ENCODE results near the gene MMRN2.
"Not testable (repeated sequence)": the region's sequence is repeated elsewhere in the genome, so short reads cannot be mapped to it uniquely, and the experiment has no call there.

MMRN2 gene

DNA sequence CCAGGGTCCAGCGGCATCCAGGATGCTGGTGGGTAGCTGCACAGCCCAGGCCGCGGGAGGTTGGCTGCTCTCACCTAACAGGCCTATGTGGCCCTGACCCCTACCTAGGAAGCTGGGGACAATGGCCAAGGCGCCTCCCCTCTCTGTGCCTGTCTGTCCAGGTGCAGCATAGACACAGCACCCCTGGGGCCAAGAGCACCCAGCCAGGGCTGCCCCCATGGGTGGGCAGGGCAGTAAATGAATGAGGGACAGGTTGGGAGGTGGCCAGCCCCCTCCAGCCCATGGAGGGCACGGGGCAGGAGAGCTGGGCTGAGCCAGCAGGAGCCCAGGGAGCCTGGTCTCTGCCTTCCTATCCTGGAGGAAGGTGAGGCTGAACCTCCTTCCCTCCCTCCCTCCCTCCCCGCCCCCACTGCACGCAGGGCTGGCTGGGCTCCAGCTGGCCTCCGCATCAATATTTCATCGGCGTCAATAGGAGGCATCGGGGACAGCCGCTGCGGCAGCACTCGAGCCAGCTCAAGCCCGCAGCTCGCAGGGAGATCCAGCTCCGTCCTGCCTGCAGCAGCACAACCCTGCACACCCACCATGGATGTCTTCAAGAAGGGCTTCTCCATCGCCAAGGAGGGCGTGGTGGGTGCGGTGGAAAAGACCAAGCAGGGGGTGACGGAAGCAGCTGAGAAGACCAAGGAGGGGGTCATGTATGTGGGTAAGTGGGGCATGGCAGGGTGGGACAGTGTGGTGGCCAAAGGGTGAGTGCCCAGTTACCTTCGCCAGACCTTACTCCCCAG lies 893 bp upstream of the MMRN2 start, which contains the start of gene SNCG:
TSS of gene SNCG (plus strand) at position 484 of the 785 bp plus-strand sequence. CDS start at position 583, 99 bp downstream.
- H3K4me3 ChIP-seq (ENCODE audit: low read depth, low read length) = no peak within 1 kb of the TSS

DNA sequence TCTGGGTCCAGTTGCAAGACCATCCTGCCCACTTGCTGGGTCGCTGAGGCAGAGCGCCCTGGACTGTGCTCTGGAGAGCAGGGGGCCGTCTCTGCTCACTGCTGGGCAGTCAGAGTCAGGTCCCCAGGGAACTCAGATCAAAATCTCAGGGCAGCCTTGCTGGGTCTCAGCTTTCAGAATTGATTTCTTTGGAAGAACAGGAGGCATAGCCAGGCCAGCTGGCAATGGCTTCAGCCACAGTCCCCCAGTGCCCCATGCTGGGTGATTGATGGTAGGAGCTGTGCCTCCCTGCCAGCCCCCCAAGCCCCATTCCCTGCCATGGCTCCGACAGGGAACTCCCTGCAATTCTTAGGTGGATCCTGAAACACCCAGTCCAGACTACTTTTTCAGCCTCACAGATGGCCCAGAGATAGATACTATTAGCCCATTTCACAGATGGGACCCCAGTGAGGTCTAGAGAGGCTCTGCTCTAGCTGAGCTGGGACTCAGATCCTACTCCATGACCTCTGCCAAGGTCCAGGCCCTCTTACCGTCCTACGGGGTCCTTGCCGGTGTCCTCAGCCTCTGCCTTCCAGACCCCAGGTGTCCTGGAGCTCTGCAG lies 467 bp downstream of the MMRN2 start:
- no peak overlapping the region for H3K4me3 ChIP-seq (ENCODE audit: low read depth, low read length)

DNA sequence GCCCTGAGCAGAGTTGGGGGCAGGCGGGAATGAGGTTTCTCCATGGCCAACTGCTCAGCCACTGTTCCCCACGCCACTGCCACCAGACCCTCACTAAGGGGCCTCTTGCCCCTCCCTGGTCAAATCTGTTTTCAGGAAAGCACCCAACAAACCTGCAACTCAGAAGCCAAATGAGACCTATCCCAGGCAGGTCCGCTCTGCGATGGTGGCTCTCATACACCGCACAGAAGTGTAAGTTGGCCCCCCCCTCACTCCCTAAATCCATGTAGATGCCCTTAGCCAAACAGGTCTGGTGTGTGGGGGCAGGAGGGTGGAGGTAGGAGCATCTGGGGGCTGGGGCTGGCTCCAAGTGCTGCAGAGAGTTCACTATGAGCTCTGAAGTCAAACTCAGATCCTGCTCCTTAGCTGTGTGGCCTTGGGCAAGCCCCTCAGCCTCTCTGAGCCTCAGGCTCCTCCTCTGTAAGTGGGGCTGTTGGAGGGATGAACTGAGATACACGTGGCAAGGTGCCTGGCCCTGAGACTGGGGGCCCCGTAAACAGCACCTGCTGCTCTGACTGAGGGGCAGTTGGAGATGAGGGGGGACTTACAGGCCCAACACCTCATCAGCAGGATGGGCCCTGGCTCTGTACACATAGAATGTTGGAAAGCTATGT lies 1.1 kb downstream of the MMRN2 start:
- no peak overlapping the region for H3K4me3 ChIP-seq (ENCODE audit: low read depth, low read length)

DNA sequence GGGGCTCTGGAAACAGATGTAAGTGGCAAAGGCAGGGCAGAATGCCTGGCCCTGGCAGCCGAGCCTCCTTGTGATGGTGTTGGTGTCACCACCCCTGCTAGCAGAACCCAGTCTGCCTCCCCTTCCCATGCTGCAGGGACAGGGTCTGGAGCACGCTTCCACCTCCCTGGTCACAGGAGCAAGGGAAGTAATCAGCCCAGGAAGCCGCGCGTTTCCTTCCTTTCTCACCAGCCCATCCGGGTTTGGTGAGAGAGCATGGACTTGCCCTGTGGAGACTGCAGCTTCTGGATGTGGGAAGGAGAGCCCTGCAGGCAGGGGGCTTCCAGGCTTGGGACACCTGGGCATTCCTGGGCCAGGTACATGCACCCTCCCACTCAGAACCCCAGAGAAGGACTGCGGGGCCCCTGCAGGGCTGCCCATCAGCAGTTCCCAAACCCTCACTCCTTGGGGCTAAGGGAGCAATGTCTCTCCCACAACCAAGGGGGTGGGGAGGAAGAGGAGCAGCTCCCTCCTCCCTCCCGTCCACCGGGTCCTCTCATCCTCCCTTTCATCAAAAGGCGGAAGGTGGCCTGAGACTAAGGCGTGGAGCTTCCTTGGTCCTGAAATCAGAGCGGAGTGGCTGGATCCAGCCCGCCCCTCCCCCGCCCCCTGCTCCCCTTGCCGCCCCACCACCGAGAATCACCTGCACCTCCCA lies 1.8 kb downstream of the MMRN2 start:
- no peak overlapping the region for H3K4me3 ChIP-seq (ENCODE audit: low read depth, low read length)

DNA sequence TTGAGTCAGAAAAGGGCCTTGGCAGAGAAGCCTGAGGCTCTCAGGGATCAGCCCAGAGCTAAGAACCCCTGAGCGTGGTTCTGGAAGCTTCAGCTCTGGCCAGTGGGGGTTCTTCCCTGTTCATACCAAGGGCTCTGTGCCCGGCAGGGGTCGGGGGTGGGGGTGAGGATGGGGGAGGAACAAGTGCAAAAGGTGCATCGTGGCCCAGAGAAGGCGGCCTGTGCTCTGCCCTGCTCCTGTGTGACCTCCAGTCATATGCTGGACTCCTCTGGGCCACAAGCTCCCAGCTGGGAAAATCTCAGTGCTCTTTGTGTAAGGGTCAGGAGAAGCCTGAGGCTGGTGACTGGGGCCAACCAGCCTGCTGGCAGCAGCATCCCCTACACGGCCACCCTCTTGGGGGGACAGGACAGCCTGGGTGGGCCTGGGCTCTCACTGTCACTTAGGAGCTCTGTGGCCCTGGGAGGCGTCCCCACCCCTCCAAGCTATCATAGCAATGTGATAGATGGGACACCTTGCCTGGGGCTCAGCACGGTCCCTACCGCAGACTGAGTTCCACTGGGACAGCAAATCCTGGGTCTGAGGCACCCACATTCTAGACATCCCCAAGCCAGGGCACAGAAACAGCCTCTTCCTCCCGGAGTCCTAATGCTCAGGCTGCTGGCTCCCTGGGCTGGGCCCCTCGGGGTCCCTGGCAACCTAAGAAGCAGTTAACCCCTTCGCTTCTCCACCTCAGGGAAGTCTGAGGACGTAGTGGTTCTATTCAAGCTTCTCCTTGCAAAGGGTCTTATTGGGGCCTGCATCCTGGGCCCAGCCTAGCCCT lies 2.5 kb downstream of the MMRN2 start:
- H3K4me3 ChIP-seq (ENCODE audit: low read depth, low read length) = no peak overlapping the region

DNA sequence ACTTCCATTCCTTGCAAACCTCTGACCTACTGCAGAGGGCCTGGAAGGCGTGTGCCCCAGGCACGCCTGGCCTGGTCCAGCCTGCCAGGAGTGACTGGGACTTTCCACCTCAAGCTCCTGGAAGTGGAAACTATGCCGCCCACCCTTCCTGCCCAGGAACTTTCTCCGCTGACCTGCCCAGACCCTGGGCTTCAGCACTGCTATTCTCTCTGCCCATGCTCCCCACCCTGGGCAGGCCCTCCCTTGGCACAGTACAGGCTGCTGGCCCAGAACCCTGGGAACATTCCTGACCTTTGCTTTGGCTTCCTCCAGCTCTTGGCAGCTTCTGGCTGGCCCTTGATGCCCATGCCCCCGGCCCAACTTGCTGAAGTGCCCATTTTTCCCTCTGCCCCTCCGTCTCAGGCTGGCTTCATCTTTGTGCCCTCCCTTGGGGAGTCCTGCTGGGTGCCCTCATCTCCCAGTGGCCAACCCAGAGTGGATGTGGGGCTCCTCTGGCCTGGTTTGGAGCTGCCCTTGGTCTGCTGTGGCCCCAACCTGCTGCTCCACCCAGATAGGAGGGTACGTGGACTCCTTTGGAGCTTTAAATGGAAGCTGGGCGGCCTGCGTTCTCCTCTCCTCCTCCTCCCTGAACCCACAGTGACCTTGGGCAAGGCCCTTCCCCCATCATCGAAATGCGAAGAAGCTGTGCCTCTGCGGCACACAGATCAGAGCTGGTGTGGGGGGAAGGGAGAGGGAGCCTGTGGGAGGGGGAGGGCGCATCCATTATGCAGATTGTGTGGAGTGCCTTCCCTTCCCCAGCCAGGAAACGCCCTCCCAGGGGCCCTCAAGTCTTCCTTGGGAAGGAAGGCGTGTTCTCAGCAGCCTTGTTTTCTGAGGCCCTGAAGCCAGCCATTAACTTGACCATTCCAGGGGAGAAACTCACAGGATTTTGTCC lies 3.4 kb downstream of the MMRN2 start:
- H3K4me3 ChIP-seq (ENCODE audit: low read depth, low read length) = no peak overlapping the region

DNA sequence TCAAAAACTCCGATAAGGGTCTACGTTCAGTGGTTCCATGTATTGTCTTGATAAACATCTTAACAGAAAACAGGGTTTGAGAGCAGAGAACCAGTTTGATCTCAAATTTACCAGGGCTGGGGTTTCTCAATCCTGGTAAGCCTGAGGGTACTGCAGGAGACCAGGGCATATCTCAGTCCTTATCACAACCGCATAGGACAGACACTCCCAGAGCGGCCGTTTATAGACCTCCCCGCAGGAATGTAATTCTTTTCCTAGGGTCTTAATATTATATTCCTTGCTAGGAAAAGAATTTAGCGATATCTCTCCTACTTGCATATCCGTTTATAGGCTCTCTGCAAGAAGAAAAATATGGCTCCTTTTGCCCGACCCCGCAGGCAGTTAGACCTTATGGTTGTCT lies 4.7 kb downstream of the MMRN2 start:
- H3K4me3 ChIP-seq (ENCODE audit: low read depth, low read length) = not testable (repeated sequence)

DNA sequence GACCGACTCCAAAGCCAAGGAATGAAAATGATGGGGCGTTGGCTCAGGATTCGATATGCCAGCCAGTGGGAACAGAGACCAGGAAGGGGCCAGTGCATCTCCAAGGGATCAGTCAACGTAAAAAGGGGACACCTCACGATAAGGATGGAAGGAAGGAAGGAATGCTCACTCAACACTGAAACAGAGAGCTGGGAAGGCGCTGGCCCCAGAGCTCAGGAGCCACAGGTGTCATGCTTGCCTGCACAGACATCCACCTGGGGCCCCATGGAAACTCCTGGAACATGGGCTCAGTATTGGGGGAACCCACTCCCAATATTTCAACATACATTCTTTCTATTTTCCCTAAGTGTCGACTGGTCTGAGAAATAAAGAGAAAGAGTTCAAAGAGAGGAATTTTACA lies 5.3 kb downstream of the MMRN2 start:
- H3K4me3 ChIP-seq (ENCODE audit: low read depth, low read length) = no peak overlapping the region

DNA sequence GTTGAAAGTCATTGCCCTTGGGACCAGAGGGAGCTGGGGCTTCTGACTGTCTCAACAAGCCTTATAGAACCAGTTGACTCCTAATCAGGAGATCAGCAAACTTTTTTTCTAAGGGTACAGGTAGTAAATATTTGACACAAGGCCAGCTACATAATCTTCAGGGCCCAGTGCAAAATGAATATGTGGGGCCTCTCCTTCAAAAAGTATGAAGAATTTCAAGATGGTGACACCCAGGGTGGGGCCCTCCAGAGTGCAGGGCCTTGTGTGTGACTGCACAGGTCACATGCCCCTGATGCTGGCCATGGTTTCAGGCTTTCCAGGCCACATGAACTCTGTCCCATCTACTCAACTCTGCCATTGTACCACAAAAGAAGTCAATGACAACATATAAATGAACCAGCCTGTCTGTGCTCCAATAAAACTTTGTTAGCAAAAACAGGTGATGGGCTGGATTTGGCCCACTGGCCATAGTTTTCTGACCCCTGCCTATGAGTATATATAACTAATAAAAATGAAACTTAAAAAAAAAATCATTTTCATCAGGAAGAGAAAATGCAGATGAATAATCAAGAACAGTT lies 6.1 kb downstream of the MMRN2 start:
- no peak overlapping the region for H3K4me3 ChIP-seq (ENCODE audit: low read depth, low read length)

DNA sequence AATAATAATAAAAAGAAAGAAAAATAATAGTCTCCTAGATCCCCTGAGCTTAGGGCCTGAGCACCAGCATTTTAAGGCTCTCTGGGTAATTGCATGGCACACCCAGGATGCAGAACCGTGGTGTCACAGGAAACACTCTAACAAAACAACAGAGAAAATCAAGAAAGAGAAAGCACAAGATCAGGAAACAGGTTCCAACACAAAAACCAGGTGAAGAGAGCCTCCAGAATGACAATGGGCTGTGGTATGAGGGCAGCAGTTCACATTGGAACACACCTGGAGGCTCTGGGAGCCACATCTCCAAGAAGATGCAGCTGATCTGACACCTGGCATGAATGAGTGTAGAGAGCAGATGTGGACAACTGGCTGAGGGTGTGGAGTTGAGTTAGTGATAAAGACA lies 7.1 kb downstream of the MMRN2 start:
- no peak overlapping the region for H3K4me3 ChIP-seq (ENCODE audit: low read depth, low read length)

DNA sequence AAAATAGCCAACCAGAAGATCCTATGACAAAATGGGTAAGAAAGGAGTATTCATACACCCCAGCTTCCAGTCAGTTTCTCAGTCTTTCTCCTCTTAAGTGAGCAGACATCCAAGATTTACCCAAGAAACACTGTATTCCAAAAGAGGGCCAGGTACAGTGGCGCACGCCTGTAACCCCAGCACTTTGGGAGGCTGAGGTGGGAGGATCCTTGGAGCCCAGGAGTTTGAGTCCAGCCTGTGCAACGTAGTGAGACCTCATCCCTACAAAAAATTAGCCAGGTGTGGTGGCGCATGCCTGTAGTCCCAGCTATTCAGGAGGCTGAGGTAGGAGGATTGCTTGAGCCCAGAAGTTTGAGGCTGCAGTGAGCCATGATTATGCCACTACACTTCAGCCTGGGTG lies 9.6 kb downstream of the MMRN2 start:
- not testable (repeated sequence) for H3K4me3 ChIP-seq (ENCODE audit: low read depth, low read length)

DNA sequence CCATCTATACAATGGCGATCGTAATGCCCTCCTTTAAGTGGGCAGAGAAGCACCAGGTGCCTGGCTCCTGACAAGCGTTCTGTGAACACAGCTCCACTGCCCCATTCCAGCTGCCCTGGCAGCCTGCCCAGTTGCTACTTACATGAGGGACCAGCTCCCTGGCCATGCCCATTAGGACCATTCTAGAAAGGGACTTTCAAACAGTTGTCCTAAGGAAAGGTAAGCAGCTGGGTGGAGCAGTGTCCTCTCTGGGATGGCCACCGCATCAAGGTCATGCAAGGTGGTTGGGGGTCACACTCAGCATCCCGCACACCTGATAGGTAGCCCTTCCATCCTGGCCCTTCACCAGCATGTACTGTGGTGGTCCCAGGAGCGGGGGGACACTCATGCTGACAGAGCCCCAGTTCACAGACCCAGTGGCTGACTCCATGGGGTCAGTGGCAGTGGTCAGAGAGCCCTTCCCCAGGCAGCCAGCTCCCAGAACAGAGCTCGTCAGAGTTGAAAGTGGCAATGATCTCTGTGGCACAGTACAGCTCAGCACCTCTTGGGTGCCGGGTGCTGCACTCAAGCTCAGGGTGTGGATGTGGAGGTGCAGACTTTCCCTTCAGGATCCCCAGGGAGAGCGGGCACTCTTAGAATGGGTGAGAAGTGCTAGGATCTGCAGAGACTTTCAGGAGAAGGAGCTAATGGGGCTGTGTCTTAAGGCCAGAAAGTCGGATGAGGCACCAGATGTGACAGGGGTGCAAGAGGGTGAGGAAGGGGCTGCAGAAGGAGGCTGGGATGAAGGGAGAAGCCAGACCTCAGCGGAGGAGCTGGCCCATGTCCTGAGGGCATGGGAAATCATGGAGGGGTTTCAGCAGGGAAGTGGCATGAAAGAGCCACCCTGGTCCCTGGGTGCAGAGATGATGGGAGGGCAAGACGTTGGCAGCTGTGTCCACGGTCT lies 10.9 kb downstream of the MMRN2 start:
- no peak overlapping the region for H3K4me3 ChIP-seq (ENCODE audit: low read depth, low read length)

DNA sequence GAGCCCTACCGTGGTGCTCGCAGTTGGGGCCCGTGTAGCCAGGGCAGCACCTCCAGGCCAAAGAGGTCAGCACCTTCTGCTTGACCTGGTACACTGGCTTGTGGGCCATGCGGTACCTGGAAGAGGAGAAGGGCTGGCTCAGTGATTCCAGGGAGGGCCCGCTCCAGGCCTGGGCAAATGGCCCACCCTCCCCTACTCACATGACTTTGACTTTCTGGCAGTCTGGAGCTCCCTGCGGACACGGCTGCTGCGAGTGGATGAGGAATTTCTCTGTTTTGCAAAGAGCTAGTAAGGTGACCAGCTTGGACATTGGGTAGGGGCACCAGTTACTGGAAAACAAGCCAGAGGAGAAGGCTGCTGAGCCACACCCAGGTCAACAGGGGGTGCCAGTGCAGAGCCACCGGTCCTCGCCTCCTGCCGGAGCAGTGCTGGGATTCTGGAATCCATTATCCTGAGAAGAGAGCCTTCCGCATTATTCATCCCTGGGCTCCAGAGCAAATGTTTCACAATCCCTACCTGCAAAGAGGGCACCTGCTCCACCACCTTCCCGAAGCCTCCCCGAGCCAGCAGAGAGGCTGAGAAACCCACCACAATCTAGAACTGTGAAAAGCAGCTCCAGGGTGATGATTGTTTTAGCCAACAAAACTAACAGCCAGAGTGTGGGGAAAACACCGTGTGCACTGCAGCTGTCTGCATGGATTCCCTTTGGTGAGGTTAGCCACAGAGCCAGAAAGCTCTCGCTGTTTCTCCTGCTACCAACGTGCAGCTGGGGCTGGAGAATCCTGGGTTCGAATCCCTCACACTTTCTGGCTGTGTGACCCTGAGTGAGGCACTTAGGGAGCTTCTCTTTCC lies 11.8 kb downstream of the MMRN2 start:
- H3K4me3 ChIP-seq (ENCODE audit: low read depth, low read length) = no peak overlapping the region

DNA sequence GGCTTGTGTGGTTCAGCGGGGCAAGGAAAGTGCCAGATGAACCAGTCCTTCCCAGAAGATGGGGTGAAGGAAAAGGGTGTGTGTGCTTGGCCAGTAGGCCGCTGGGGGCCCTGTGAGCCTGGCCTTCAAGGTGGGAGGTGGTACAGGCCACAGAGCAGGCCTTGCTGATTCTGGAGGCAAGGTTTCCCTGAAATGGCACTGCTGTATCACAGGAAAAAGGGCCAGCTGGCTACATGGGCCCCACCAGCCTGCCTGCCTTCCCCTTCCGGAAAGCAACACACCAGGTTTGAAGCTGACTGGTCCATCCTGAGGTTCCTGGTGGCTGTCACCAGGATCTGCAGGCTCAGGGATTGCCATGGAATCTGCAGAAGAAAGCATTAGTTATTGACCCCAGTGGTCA lies 12.5 kb downstream of the MMRN2 start:
- no peak overlapping the region for H3K4me3 ChIP-seq (ENCODE audit: low read depth, low read length)

DNA sequence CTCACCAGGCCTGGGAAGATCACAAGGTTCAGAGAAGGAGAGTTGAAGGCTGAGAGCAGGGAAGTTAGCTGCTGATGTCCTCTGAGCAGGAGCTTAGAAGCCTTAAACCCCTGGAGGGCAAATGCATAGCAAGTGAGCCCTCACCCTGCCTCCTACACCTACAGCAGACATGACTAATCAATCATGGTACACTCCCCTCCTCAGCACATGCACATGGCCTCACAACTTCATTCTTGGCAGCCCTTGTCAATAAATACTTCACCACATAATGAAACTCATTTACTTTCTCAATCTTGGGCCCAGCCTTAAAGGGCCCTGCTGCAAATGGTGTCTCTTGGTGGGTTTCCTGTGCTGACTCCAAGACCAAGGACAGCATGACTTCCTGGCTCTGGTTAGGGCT lies 12.9 kb downstream of the MMRN2 start:
- H3K4me3 ChIP-seq (ENCODE audit: low read depth, low read length) = no peak overlapping the region

DNA sequence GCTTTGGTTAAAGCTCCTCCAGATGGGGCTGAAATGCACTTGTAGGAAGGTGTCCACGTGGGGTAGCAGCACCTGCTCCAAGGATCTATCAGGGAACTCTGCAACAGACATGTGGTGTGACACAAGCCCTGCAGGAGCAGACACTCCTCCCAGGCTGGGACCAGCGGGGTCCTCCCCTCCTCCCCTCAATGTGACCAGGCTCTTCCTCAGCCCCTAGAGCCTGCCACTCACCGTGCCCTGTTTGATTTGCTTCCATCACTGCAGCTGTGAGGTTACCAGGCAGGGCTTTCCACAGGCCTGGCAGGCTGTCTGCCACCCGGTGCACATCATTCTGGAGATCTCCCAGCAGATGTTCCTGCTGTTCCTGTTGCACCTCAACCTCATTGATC lies 13.4 kb downstream of the MMRN2 start:
- H3K4me3 ChIP-seq (ENCODE audit: low read depth, low read length) = no peak overlapping the region

DNA sequence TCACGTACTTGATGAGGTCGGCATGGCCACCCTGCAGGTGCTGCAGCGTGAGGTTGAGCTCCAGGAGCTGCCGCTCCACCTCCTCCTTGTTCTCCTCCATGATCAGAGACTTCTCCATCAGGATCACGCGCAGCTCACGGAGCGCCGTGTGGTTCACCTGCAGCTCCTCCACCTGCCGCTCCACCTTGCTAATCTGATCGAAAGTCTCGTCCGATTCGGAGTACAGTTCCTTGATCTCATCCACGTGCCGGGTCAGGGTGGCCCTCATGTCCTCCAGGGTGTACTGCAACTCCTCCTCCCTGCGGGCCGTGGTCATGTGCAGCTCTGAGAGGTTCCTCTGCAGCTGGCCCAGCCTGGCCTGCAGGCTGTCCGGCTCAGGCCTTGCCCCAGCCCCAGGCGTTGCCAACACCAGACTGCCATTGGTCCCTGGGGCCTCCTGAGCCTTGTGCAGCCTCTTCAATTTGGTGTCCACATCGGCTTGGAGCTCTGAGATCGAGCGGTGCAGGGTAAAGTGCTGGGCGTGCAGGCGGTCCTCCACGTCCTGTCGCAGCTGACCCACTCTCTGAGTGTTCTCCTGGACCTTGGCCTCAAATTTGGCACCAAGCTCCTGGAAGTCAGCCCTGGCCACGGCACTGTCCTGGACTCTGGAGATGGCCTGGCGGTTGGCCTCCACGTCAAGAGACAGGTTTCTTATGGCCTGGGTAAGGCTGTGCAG lies 13.9 kb downstream of the MMRN2 start:
- H3K4me3 ChIP-seq (ENCODE audit: low read depth, low read length) = no peak overlapping the region
